GM04504 (cell line): Measurements from ENCODE around the gene RGS19.

Experiments
- DNase-seq: peaks from one replicate; pipeline ENCODE4 v3.0.0-alpha.2; 2012; ENCODE audit warnings: low read depth

Gene RGS19

DNA sequence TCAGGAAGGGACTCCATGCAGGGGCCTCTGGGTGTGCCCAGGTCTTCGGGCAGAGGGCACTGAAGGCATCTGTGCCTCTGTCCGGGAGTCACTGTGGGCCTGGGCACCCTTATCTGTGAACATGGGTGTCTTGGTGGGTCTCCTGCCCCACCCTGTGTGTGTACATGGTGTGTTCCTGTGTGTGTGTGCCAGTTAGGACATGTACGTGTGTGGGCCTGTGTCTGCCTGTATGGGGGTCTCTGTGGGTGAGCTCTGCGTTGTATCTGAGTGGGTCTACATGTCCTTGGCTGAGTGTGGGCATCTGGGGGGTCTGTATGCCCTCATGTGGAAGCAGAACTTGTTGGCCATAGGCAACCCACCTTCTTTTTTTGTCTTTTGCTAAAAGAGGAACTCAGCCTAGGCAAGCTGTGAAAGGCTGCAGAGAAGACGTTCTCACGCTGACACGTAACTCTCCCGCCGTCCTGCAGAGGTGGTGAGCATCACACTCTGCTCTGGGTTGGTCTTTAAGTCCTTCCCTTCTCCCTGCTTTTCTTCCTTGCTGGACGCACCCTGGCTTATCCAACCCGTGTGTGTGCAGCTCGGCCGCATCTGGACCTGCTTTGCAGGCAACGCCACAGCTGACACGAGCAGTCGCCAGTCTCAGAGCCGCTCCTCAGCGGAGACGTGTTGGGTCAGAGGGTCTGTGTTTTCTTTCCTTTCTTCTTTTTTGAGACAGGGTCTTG, 28.6 kb upstream of the RGS19 start:
- DNase-seq: no peak

DNA sequence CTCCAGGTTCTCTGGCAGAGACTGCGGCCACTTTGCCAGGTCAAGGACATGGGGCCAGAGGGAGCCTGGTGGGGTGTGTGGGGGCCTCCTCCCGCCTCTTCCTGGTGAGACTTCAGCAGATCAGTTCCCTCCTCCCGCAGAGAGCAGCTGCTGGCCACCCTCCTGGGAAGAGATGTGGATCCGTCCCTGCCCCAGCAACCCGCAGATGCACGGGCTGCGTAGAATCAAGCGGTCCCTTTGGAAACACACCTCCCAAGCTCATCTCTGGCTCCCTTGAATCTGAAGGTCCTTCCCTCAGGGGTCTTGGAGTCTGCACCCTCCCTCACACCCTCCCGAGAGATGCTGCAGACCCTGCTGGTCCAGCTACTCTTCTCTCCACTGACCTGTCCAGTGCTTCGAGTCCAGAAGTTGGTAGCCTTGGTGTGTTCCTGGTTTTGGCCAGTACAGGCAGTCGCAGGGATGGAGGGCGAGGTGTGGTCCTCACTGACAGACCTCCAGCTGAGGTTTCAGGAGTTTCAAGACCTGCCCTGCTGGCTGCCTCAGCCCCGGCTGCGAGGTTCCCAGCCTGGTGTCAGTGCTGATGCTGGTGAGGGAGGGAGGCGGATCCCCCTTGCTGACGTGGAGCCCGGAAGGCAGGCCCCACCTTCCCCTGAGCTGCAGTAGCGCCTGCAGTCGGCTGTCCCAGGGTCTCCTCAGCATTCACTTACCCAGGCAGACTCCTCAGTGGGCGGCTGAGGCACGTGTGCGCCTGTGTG, 27.8 kb upstream of the RGS19 start, which contains the start of gene NPBWR2:
Gene NPBWR2, minus strand, starts transcription at position 585 of the 755 bp plus-strand sequence. CDS start 734 bp downstream, outside the sequence.
- DNase-seq: no peak

DNA sequence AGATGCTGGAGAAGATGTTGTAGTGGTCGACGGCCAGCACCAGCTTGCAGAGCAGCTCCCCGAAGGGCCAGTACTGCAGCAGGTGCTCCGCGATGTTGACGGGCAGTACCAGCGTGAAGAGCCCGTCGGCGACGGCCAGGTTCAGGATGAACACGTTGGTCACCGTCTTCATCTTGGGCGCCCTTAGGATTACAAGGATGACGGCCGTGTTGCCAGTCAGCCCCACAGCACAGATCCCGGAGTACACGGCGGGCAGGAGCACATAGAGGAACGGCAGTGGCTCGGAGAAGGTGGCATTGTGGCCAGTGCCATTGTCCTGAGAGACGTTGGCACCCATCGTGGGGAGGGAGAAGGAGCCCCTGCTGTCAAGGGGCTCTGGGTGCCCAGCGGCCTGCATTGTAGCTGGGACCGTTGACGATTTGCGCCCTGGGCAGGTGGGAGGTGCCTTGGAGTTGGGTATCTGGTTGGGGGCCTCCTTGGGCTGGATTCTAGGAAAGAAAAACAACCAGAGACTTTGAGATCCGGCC, 27.2 kb upstream of the RGS19 start:
- no peak for DNase-seq

DNA sequence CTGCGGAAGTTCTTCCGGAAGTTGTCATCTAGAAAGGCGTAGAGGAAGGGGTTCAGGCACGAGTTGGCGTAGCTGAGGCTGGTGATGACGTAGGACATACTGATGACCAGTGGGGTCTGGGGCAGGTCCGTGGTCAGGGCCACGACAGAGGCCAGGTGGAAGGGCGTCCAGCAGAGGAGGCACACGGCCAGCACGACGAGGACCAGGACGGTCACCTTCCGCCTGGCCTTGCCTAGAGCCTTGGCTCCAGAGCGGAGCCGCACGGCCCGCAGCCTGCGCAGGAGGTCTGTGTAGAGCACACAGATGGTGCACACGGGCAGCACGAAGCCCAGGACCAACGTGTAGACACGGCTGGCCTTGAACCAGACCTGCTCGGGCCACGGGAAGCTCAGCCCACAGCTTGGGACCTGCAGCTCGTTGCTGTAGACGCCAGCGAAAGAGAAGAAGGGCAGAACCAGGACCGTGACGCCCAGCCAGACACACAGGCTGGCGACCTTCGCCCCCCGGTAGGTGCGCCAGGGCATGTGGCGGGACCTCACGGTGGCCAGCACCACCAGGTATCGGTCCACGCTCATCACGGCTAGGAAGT, 26.6 kb upstream of the RGS19 start:
- DNase-seq: no peak

DNA sequence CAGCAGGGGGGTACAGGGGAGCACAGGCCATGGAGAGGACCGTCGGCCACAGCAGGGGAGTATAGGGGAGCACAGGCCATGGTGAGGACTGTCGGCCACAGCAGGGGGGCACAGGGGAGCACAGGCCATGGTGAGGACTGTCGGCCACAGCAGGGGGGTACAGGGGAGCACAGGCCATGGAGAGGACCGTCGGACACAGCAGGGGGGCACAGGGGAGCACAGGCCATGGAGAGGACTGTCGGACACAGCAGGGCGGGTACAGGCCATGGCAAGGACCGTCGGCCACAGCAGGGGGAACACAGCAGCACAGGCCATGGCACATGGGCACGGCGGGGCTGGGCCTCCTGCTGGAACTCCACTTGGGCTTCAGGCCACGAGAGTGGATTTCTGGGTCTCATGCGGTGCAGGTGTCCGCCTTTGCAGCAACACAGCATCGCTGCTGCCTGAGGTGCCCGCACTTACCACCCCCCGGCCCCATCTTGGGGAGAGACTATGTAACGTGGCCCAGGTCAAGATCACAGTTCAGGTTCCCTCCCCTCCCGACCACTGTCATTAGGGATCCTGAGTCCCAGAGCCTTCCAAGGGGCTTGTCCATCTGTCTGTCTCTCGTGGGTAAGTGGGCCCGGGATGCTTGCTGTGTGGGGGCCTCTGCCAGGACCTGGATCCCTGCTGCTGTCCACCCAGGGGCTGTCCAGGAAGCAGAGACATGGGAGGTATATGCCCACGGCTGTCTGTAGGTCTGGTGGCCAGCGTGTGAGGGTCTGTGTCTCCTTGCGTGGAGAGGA, 25.5 kb upstream of the RGS19 start:
- no peak for DNase-seq

DNA sequence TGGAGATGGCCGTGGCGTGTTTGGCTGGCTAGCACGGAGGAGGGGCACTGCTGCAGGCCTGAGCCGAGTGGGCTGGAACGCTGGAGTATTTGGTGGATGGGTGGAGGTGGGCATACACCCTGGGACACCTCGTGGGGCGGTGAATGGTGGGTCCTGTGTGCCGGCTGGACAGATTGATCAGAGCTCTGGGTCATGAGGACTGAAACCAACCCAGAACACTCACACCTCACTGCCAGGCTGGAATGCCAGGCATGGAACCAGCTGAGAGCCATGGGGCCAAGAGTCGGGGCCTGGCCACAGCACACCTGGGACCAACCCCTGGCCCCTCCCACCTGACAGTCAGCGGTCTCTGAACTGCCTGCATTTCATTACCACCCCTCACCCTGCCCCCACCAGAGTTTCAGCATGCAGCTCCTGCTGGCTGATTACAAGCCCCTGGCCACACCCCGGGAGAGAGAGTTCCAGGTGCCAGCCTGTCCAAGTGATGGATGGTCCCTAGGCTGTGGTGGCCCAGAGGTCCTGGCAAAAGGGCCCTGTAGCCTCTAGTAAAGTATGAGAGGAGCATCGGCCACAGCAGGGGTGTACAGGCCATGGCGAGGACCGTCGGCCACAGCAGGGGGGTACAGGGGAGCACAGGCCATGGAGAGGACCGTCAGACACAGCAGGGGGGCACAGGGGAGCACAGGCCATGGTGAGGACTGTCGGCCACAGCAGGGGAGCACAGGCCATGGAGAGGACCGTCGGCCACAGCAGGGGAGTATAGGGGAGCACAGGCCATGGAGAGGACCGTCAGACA, 24.8 kb upstream of the RGS19 start:
- no peak for DNase-seq

DNA sequence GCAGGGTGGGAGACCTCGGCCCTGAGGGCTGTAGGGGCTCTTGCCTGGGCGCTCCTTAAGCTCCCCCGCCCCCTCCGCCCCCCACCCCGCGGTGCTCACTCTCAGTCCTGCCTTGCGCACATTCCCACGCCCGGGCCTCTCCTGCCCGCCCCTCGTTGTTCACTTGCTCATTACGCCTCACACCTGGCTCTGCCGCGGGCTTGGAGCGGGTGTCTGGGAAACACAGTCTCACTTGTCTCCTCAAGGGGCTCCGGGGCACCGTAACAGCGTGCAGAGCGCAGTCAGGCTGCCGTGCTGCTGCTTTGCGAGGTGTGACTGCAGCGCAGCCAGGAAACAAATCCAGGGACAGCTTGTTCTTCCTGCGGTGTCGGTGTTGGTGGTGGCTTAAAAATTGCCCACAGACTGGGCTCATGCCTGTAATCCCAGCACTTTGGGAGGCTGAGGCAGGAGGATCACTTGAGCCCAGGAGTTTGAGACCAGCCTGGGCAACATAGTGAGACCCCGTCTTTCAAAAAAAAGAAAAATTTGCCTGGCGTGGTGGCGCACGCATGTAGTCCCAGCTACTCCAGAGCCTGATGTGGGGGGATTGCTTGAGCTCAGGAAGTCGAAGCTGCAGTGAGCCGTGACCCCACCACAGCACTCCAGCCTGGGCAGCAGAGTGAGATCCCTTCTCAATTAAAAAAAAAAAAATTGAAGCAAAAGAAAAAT, 23.5 kb upstream of the RGS19 start:
- DNase-seq: no peak

DNA sequence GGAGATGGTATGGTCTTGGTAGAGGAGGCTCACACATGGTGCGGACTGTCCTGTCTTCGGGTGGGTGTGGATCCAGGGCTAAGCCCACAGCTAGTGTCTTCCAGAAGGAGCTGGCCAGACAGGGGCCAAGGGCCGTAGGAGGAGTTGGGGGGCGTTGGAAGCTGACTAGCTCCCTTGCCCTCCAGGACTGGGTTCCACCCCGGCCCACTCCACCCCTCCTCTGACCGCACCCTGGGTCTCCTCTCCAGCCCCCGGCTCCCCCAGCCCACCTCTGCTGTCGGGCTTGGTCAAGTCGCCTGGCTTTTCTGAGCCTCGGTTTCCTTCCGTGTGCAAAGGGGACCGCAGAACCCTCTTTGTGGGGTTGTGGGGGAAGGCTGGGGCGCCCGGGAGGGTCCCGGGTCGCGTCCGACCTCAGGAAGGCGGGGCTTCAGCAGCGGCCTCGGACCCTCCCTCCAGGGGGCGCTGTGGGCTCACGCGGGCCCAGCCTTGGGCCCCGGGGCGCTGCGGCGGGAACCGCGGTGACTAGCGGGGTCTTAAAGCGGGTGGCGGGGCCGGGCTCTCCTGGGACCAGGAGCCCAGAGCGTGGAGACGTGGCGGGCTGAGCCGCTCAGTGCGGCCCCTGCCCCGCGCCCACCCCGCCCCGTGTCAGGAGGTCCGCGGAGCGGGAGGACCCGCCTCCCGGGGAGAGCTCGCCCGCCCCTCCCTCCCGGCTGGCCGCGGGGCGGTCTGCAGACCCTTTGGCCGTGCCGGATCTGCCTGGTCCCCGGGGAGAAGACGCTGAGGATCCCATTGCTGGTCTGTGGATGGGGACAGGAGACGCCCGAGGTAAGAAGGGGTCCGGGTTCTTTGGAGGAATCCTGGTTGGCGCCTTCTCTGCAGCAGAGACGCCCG, 22.7 kb upstream of the RGS19 start:
- DNase-seq: no peak

DNA sequence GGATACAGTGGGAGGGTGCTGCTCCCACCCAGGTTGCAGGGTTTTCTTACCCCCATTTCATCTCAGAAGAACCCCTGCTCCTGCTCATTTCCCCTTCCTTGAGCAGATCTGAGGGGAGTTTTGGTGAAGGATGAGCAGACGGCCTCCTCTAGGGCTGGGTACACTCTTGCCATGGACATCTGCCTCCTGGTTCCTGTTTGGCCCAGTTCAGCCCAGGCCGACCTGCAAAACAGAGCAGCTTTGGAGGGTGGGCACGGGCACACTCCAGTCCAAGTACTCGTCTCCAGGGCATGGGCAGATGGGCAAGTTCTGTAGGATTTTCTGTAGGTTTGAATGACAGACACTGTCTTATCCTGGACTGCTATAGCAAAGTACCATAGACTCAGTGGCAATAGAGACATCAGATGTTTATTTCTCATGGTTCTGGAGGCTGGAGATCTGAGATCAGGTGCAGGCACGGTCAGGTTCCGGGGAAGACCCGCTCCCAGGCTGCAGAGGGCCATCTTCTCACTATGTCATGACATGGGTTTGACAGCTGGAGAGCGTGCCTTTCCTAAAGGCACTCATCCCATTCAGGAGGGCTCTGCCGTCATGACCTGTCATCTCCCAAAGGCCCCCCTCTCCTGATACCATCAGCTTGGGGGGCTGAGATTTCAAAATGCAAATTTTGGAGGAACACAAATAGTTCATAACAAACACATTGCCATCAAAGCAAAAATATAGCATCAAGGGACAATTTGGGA, 21.8 kb upstream of the RGS19 start:
- no peak for DNase-seq

DNA sequence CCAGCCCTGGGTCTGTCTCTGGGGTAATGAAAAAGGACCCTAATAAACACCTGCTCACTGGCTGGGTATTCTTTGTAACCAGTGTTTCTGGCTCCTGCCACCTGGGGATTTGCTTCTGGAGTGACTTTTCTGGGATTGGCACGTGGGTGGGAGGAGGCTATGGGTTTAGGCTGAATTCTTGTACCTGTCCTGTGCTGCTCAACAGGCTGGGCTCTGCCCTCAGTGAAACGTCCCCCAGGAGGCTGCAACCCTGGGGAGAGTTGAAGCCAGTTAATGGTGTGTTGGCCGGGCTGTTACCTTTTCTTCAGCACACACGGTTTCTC, 21.2 kb upstream of the RGS19 start:
- no peak for DNase-seq

DNA sequence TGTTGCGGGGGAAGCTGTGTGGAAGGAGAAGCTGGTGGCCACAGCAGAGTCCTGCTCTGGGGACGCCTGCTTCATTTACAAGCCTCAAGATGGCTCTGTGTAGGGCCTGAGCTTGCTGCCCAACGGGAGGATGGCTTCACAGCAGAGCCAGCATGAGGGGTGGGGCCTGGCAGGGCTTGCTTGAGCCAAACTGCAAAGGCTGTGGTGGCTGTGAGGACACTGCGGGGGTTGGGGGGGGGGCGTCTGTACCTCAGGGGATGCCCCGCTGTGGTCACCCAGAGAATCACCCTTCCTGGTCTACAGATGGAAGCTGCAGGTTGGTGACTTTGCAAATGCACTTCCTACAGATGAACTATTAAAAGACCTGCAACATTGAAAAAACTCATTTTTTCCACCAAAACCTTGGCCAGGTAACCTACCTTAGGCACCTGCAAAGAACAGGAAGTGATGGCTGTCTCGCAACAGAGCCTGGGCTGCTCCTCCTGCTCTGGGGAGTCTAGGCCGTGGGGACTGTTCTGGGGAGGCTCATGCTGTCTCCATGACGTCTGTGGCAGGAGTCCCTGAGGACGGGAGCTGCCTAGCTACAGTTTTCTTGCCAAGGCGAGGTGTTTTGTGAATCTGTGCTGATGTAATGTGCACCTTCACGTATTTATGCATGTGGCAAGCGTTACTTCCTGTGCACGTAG, 20.7 kb upstream of the RGS19 start:
- DNase-seq: no peak

DNA sequence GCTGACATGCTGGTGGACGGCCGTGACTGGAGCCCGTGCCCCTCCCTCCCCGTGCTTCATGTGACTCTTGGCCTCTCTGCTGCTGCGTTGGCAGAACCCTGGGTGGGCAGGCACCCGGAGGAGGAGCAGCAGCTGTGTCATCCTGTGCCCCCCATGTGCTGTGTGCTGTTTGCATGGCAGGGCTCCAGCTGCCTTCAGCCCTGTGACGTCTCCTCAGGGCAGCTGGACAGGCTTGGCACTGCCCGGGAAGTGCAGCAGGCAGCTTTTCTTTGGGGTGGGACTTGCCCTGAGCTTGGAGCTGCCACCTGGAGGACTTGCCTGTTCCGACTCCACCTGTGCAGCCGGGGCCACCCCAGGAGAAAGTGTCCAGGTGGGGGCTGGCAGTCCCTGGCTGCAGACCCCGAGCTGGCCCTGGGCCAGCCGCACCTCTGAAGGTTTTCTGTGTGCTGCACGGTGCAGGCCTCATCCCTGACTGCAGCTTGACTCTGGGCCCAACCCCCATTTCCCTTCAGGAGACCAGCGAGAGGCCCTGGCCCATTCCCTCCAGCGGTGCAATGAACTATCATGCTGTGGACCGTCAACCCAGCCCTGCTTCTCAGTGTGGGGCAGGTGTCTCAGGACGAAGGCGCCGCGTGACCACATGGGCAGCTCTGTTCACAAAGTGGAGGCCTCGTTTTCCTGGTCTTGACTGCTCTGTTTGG, 19.9 kb upstream of the RGS19 start:
- DNase-seq: no peak

DNA sequence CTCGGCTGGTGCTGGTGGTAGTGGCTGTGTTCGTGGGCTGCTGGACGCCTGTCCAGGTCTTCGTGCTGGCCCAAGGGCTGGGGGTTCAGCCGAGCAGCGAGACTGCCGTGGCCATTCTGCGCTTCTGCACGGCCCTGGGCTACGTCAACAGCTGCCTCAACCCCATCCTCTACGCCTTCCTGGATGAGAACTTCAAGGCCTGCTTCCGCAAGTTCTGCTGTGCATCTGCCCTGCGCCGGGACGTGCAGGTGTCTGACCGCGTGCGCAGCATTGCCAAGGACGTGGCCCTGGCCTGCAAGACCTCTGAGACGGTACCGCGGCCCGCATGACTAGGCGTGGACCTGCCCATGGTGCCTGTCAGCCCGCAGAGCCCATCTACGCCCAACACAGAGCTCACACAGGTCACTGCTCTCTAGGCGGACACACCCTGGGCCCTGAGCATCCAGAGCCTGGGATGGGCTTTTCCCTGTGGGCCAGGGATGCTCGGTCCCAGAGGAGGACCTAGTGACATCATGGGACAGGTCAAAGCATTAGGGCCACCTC, 19.2 kb upstream of the RGS19 start:
- DNase-seq: no peak

DNA sequence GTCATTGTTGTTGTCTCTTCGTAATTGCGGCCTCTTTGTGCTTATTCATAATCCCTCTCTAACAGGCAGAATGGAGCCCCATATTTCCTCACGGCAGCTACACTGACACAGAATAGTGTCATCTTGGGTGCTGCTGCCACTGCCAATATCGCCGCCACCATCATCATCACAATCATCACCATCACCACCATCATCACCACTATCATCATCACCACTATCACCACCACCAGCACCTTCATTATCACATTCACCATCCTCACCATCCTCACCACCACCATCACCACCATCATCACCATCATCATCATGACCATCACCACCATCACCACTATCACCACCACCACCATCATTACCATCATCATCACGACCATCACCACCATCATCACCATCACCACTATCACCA, 17.2 kb upstream of the RGS19 start:
- no peak for DNase-seq

DNA sequence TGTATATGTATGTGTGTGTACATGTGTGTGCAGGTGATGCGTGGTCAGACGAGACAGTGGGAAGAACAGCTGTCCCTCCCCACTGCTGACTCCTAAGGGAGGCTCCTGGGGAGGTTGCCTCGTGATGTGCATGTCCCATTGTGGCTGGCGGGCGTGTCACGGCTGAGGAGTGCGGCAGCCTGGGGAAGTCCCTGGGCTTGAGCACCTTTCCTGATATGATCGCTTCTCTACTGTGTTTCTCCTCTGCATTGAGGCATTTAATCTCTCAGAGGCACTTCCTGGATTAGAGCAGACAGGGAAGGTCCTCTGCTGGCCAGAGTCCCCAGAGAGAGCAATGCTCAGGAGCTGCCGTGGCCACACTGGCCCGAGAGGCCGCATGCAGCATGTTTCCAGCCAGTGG, 16.6 kb upstream of the RGS19 start:
- no peak for DNase-seq

DNA sequence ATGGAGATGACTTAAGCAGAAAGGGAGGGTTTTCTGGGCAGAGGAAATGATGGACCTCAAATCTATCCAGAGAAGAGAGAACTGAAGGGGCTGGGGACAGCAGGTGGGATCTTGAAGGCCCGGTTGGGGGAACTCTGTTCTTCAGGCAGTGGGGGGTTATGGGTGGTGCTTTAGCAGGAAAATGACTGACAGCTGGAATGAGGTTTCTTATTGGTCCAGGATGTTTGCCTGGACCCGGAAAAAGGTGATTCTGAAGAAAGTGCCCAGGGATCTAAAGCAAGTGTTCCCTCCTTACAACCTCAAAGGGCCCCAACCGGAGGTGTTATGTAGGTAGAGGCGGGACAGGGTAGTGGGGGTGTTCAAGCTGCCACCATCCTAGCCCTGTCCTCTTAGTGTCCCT, 16.1 kb upstream of the RGS19 start:
- no peak for DNase-seq

DNA sequence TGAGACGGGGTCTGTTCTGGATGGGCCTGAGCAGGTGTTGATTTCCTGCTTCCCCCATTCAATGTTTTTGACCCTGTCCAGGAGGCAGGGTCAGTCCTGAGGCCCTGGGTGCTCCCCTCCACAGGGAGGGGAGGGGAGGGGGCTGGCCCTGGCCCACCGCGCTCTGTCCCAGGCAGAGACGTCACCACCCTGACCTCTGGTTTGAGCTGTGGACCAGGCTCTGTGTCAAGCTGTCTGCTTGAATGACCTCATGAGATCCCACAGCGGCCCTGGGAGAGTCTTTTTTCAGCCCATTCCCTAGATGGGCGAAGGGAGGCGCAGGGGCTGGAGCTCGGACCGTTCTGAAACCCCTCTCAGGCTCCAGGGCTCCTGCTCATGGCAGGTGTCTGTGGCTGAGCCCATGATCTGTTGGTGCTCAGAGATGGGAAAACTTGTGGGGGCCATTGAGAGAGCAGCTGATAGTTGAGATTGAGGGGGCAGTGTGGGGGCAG, 13.7 kb upstream of the RGS19 start:
- DNase-seq: no peak
